GM18951 (cell line): ENCODE data around the gene PLEKHA6.

Experiments
- POLR2A ChIP-seq: IDR thresholded peaks from 4 replicates; pipeline ENCODE4 v1.6.1; 2011; ENCODE audit warnings: mild to moderate bottlenecking; ENCODE audit not compliant: insufficient read length, insufficient read depth; ENCODE audit errors: extremely low read depth
- in situ Hi-C: fragments of 300-500 bp; cut with MboI; formaldehyde crosslinking; loops from one replicate; pipeline ENCODE4 v1.12.0; 2022; ENCODE audit warnings: low sequenced_read_pairs, mixed read lengths, inconsistent platforms; ENCODE audit not compliant: unreplicated experiment

Gene PLEKHA6

DNA sequence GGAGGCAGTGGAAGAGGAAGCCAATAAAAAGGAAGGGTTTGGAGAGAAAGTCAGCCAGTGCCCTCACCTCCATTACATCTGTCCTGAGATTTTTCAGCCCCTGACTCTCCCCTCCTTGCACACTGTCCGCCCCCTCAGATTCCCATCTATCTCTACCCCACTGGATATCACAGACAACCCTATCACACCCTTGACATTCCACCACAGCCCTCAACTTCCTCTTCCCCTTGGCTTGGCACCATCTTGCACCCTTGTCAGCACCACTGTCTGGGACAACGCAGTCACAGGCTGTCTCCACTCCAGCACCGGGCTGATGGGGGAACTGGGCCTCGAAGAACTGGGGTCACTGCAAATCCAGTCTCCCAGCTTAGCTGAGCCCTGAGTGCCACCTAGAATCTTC is 14.2 kb upstream of the PLEKHA6 start:
- in situ Hi-C loops: loop anchor here (10.0 to 25.0 kb wide), 2 partner anchors 209 to 512 kb away; partner anchors contain the start of genes REN and SNRPE
- TF ChIP-seq POLR2A: no peak

DNA sequence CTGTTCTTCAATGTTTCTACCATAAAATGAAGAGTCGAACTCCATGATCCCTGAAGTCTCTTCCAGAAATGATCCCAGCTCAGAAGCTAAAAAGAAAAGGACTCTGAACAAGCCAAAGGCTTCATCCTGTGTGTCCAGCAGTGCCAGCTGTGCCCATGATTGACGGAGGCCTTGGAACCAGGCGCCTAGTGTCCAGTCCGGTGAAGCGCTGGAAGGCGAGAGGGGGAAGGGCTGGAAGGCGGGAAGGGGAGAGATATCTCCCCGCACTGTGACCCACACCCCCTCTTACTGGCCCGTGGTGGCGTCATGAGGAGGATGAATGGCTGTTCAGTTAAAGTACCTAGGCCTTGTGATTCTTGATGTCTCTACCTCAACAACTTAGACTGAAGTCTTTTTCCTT is 10.4 kb upstream of the PLEKHA6 start:
- no peak for TF ChIP-seq POLR2A
- in situ Hi-C loops: loop anchor here (10.0 to 25.0 kb wide), 2 partner anchors 205 to 508 kb away; partner anchors contain the start of genes REN and SNRPE

DNA sequence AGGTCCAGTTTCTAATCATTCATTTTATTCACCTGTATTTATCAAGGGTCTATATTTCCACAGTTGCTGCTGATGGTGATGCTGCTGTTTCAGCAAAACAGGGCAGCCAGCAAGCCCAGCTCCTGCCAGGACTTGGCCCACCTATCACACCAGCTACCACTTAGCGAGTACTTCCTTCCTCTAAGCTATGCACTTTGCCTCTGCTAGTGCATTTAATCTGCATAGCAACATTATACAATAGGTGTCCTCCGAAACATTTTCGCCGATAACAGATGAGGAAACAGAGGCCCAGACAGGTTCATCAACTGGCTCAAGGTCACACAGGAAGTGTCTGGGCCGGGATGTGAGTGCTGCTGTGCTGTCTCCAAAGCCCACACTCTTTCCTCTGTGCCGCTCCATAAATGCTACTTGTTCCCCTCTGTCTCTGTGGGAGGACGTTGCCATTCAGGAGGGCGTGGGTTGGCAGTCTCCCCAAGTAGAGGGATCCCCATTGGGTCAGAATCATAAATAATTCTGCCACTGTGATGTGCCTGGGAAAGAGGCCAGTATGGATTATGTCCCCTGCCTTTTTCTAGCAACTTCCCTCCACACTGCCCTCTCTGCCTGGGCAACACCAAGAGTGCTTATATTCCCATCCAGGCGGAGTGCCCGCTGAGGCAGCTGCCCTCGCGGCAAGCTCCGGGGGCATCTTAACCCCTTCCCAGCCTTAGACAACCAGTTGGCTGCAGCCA is 9.4 kb upstream of the PLEKHA6 start:
- in situ Hi-C loops: loop anchor here (25.0 kb wide), 1 partner anchor 507 kb away; the partner anchor contains the start of gene SNRPE
- TF ChIP-seq POLR2A: no peak

DNA sequence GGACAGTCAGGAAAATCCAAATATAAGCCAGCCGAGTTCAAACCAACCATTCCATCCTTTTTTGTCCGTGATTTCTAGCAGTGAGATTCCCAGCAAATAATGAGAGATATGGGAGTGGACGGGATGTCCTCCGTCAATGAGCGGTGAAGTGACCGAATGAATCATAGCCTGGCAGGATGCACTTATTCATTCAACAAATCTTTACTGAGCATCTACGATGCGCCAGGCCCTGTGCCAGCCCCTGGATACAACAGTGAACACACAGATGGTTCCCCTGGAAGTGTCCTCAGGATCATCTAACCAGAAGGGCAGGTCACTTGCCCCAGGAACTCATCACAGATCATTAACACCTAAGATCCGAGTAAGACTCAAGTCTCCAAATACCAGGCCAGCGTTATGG is 8.2 kb upstream of the PLEKHA6 start:
- TF ChIP-seq POLR2A: no peak
- in situ Hi-C loops: loop anchor here (25.0 kb wide), 1 partner anchor 506 kb away; the partner anchor contains the start of gene SNRPE

DNA sequence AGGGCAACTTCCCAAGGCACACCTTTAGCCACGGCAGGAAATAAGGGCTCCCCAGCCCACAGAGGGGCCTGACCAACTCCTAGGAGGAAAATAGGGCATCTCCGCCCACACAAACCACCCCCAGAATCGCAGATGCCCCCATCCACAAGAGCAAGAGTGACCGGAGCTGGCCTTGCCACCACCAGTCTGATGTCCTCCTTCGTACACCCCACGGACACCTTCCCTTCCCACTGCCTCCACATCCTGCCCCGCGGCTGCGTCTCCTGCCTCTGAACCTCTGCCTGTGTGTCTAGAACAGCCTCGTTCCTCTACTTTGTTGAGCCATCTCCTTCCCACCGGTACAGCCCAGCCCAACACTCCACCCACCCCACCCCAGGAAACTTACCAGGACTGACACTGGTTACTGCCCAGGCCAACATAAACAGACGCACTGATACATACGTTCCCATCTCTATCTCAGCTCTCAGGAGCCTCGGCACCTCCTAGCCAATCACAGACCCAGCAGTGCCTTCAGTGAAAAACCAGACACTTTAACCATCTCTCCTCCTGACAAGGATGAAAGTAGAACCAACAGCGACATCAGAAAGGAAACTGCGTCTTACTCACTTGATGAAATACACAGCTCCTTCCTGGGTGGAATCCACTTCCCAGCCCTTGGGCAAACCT is 7.6 kb upstream of the PLEKHA6 start:
- no peak for TF ChIP-seq POLR2A
- in situ Hi-C loops: loop anchor here (25.0 kb wide), 1 partner anchor 505 kb away; the partner anchor contains the start of gene SNRPE

DNA sequence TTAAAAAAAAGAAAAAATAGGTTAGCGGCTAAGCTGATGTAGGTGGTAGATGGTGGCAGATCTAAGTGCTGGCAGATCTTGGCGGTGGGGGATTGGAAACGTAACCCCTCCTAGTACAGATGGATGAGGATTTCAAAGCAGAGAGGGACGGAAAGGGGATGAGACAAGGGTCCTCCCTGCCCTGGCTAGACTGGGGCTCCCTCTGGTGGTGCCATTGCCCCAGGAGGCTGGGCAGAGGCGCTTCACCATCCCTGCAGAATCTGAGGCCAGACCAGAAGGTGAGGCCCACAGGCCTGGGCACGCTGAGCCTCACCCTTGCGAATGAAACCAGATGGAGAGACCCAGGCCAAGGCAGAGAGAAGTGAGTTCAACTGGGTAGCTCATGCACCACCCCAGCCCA is 7.0 kb upstream of the PLEKHA6 start:
- in situ Hi-C loops: loop anchor here (25.0 kb wide), 1 partner anchor 504 kb away; the partner anchor contains the start of gene SNRPE
- TF ChIP-seq POLR2A: no peak

DNA sequence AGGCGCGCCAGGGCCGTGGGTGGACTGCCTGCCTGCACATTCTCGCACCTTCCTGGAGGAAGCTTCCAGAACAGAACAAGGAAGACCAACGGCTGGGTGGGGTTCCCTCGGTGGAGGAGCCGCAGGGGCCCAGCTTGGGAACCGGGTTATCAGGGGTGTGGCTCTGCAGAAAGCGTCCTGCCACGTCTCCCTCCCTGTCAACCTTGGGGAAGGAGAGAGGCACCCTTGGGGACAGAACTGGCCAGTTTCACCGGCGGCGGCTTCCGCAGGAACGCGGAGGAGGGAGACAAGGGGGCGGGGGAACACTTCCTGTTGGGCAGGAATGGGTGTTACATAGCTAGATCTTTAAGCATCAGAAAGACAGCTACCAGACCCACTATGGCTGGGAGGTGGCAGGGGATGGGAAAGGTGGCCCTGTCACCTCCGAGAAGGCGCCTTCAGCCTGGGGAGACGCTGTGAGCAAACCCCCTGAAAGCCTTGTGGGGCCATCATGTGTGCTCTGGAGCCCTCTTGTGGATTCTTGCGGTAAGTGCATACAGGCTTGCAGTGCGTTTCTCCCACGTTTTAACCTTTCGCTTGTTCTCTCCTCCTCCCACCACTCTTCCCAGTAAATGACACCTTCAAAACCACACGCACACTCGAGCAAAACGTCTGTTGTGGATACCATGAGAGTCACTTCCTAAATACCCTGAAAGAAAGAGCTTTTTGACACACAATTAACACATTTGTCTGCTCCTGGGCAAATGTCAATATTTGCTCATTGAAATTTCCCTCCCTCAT is 3.8 kb upstream of the PLEKHA6 start:
- in situ Hi-C loops: loop anchor here (25.0 kb wide), 1 partner anchor 501 kb away; the partner anchor contains the start of gene SNRPE
- TF ChIP-seq POLR2A: no peak

DNA sequence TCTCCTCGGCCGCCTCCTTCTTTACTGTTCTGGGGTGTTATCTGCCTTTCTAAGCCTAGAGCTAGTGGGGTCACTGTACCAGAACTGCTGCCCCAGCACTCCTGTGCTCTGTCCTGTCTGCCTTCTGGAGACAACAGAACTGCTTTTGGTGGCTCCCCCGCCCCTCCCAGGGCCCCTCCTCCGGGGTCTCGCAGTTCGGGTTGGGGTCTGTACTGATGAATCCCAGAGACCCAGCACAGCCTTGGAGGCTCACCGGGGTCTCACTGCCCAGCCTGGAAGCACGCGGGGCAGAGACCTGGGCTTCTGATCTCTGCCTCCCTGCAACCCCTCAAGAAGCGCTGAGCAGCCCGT is 3.2 kb upstream of the PLEKHA6 start:
- TF ChIP-seq POLR2A: no peak
- in situ Hi-C loops: loop anchor here (25.0 kb wide), 1 partner anchor 501 kb away; the partner anchor contains the start of gene SNRPE

DNA sequence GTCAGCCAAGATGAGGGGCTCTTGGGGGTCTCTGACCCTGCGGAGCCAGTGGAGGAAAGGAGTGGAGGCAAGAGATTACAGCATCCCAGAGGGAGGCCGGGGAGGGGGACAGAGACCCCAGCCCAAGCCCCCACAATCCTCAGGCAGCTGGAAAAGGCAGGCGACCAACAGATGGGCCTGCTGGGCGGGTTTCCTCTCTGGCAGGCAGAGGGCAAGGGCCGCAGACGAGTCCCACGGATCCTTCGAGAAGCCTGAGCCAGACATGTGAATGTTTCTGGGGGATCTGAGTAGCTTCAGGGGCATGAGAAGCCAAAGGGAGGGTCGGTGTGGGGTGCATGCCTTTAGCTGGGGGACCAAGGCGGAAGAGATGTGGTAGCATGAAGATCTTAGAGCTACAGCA is 2.1 kb upstream of the PLEKHA6 start:
- TF ChIP-seq POLR2A: no peak
- in situ Hi-C loops: loop anchor here (25.0 kb wide), 1 partner anchor 499 kb away; the partner anchor contains the start of gene SNRPE

DNA sequence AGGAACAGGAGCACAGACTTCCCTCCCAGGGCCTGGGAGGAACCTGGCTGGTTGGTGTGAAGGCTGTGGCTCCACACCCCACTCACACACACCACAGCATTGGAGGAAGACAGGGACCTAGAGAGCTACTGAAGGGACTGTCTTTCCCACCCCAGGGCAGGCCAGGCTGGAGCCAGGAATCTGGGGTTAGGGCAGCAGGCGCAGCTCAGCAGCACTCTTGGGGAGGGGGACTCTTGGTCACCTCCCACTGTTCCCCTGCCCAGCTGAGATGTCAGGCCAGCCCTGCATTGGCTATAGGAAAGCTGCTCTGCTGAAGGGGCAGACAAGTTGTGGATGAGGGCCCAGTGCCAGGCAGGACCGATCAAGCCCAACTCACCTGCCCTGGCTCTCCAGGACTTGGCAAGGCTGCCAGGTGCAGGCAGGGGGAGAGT is 1.6 kb upstream of the PLEKHA6 start:
- no peak for TF ChIP-seq POLR2A
- in situ Hi-C loops: loop anchor here (25.0 kb wide), 1 partner anchor 499 kb away; the partner anchor contains the start of gene SNRPE

DNA sequence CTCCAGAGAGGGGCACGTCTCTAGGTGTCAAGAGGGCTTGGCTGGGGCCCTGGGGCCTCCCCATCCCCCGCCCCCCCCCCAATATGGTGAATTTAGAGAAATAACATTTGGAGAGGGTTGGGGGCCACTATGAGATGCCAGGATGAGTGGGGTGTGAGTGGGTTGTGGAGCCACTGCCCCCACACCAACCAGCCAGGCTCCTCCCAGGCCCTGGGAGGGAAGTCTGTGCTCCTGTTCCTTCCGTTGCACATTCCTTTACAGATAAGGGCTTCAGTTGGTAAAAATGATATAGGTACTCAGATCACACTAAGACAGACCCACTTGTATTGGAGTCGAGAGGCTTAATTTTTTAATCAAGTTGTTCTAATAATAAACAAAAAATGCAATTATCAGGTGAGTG is 585 bp upstream of the PLEKHA6 start:
- in situ Hi-C loops: loop anchor here (25.0 kb wide), 1 partner anchor 498 kb away; the partner anchor contains the start of gene SNRPE
- no peak for TF ChIP-seq POLR2A

DNA sequence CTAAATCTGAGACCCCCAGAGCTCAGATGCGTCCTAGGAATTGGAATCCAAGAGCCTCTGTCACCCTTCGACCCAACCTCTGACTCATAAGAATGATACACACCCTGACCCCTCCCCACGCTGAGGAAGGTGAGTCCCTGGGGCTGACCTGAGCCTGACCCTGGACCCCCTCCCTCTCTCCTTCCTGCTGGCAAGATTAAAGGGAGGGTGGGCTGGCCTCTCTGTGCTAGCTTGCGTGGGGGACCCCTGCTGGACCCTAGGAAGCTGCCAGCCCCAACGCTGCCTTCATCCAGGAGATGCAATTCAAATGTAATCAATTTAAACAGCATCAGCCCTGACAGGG is 627 bp downstream of the PLEKHA6 start:
- no peak for TF ChIP-seq POLR2A
- in situ Hi-C loops: loop anchor here (25.0 kb wide), 1 partner anchor 497 kb away; the partner anchor contains the start of gene SNRPE

DNA sequence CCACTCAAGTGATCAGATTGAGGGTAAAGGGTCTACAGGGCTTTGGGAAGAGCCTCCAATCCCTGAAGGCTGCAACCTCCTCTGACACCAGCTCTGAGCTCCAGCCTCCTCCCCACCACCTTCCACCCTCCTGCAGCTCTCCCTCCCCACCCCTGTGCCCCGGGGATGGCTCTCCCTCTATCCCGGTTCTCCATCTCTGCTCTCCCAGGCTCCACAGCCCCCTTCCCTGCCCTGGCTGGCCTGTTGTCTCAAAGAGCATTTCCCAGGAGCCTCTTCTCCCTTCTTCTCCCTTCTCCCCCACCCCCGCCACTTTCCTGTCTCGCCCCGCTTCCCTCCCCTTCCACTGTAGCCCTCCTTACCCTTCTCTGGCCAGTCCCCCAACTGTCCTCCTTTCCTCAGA is 1.1 kb downstream of the PLEKHA6 start:
- TF ChIP-seq POLR2A: no peak
- in situ Hi-C loops: loop anchor here (25.0 kb wide), 1 partner anchor 496 kb away; the partner anchor contains the start of gene SNRPE
